Activated CD4-positive, alpha-beta T cell treated with anti-CD3 and anti-CD28 coated beads, Interleukin-2, amount 50 U/mL, for 1 hour (primary cell): ENCODE results near the gene VWA5B1.

Experiments used
- DNase-seq: peaks from one replicate; pipeline ENCODE4 v3.0.0-alpha.2; 2020

VWA5B1 gene

DNA sequence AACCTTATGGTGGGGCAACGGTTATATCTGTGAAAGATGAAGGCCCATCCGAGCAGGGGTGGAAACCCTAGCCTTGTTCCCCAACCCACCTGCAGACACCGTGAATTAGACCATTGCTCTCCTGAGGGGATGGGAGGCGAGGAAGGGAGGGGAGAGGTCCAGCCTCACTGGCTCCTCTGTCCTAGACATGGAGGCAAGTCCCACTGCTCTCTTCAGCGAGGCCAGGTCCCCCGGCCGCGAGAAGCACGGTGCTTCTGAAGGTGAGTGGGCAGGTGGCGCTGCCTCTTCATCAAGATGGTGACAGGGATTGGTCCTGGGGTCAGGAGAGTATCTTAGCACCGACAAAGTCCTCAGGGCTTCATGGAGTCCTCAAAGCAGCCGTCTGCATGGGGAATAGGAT is 59.3 kb downstream of the VWA5B1 start:
- DNase-seq: no peak

GRCh38 chr1:20350421-20350820 is 59.7 kb downstream of the VWA5B1 start:
- DNase-seq: no peak

DNA sequence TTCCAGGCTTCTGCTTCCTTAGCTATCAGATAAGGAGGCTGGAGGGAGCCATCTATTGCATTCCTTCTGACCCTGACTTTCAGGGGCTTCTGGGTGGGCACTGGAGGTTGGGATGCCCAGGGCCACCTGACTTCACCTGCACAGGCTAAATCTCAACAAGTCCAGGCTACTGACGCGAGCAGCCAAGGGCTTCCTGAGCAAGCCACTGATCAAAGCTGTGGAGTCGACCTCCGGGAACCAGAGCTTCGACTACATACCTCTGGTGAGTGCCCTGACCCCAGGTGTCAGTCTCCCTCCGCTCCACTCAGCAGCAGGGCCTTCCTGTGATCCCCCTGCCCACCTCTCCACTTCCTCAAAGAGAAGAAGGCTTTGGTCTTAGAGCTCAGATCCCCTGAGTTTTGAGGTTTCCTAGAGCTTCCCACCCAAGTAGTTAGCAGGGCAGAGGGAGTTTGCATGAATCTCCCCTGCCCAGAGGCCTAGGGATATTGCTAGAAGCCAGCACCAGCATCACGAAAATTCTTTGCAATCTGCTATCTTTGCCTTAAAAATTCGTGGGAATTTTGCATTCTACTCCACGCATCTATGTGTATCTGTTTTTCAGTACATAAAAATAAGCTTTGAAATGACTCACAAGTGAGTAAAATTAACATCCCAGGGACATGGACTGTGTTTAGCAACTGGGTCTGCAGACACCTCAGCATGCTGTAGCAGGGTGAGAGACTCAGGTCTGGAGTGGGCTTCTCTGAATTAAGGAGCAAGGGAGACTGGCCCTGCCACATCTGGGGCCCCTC is 61.4 kb downstream of the VWA5B1 start:
- no peak for DNase-seq

- no peak for DNase-seq
These were observed 63.2 kb downstream of the VWA5B1 start for GRCh38 chr1:20353836-20354235.

- no peak for DNase-seq
These were observed 63.9 kb downstream of the VWA5B1 start for GRCh38 chr1:20354610-20355009.

DNA sequence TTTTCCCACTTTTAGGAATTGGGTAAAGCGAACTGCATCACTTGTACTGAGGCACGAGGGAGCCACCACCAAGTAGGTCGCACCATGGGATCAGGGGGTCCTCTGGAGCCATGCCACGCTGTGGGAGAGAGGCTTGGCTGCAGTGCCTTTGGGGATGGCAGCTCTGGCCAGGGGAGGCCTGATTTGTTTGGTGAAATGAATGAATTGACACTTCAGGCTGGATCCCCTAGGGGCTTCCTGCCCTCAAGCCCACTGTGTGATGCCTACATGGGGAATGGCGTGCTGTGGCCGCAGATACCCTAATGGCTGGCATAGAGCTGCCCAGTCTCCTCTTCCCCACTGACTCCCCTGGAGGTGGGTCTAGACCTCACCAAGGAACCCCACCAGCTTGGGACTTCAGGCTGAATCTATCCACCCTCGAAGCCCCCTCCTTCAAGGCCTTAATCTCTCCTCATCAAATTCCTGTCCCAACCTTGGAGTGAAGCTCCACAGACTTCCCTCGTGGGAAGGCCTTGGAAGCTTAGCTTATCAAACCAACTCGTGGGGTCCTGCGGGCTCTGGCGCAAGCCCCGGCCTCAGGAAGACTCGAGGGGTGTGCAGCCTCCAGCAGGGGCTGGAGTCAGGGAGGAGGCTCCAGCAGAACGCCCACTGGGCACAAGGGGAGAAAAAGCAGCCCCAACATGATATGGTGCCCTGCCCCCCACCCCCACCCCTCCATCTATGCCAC is 64.6 kb downstream of the VWA5B1 start:
- DNase-seq: no peak

DNA sequence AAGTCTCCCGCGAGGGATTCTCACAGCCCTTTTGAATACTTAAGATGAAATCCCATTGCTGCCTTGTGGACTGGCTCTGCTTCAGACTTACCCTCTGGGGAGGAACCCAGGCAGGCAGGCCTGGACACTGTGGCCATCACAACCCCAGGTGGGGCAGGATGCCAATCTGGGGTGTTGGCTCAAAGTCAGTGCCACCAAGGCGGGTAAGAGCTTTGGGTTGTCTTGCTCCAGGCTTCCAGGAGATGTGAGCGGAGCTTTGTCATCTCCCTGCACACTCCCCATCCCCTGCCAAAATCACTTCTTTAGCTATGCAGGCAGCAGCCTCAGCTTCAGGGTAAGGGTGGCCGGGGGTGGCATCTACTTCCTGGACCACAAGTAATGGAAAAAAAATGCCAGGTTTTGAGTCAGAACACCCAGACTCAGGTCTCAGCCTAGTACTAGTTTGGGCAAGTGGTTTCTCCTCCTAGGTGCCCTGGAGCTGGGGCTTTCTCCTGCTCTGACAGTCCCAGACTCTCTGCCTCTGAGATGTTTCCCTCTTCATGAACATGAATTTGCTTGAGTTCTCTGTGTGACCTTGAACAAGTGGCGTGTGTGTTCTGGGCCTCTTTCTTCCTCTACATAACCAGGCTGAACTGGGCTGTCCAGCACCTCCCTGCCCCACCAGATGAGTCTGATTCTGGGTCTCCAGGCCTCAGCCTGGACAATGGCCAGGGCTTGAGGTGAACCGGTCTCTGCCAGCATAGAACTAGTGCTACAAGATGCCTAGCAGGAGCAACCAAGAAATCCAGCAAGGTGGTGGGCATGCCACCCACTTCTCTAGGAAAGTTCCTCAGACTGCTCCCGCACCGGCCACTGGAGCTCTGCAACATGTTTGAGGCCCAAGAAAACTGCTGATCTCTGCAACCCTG is 65.4 kb downstream of the VWA5B1 start:
- DNase-seq: no peak

DNA sequence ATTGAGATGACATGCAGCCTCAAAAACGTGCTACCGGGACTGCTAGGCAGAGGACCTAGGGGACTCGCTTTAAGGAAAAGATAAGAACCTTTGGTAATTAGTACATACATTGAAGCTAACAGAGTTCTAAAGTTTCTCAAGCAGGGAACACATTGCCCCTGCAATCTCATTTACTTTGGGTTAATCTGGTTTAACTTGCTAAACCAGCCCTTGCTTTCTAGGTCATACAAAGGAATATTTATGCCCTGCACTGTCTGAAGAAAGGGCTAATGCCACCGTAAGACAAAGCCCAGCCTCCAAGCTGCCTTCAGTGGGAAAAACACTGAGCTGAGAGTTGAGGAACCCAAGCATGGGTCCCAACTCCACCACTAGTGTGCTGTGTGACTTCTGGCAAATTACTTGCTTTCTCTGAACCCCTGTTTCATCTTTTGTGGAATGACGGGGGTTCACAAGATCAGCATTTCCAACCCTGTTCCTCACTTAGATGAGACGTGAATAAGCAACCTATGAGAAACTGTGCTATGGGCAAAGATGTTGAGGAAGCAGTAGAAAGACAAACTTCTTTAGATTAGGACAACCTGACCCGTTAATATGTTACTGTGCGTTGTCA is 66.3 kb downstream of the VWA5B1 start:
- DNase-seq: no peak

GRCh38 chr1:20357796-20358195 is 67.1 kb downstream of the VWA5B1 start:
- no peak for DNase-seq

DNA sequence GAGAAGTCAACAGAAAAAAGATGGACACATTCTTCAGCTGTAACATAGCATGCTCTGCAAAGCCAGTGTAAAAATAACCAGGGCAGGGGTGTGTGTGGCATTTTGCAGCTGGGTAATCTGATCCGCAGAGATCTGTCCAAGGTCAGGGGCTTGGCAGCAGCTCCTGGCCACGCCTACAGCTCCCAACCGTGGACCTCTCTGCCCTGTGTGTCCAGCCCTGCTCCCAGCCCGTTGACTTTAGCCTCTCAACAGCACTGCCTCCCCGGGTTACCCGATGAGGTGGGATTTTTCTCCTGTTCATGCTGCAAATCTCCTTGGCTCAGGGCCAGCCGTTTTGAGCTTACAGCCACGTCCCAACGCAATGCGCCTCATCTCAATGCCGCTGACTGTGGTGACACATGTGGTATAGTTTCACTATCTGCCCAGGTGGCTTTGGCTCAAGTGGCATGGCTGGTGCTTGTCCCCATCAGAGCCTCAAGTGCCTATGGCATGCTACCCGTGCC is 68.1 kb downstream of the VWA5B1 start:
- DNase-seq: no peak

GRCh38 chr1:20359451-20360330 is 69.0 kb downstream of the VWA5B1 start:
- no peak for DNase-seq

- no peak for DNase-seq
These were observed 70.7 kb downstream of the VWA5B1 start for GRCh38 chr1:20361401-20361800.

GRCh38 chr1:20361805-20362381 is 71.2 kb downstream of the VWA5B1 start:
- DNase-seq: peak; percentile 17

GRCh38 chr1:20362856-20363255 is 72.2 kb downstream of the VWA5B1 start:
- DNase-seq: no peak

DNA sequence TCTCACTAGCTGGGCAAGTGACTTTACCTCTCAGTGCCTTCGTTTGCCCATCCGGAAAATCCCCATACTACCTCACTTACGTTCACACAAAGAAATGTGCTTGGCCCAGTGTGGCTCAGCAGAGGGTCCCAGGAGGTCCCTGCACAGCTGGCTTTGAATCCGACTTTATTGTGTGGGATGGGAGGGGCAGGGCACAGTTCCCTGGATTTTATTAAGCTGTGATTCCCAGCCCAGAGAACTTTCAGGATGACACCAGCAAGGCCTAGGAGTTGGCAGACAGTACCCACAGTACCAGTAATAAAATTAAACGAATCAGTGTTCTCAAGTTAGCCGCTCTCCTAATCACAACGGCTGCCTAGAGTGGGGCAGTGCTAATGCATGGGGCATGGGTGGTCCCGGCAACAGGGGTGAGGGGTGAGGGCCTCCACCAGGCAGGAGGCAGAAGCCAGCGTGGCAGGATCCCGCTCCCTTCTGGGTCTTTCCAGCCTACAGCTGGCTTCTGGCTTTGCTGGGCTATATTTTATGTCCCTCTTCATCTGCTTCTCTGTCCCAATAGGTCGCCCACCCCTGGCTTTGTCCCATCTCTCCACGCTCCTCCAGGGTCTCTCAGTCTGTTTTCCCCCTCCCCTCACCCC is 74.9 kb downstream of the VWA5B1 start:
- no peak for DNase-seq

GRCh38 chr1:20366056-20366462 is 75.4 kb downstream of the VWA5B1 start:
- no peak for DNase-seq

GRCh38 chr1:20366463-20367115 is 75.9 kb downstream of the VWA5B1 start:
- DNase-seq: no peak

DNA sequence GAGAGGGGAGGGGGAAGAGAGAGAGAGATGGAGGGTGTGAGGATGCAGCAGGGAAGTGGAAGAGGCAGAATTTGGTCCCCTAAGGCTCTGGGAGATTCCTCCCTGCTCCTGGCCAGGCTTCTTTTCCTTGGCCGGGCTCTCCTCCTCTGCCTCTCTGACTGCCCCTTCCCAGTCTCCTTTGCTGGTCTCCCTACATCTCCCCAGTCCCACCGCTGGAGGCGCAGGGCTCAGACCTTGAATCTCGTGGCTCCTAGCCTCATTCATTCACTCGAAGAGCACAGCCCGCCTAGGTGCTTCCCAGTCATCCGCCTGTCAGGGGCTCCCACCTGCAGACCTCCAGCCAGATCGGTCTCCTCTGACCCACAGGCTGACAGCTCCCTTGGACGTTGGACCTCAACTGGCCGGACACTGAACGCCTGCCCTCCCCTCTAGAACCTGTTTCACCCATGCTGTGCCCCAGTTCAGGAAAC is 76.5 kb downstream of the VWA5B1 start:
- no peak for DNase-seq

DNA sequence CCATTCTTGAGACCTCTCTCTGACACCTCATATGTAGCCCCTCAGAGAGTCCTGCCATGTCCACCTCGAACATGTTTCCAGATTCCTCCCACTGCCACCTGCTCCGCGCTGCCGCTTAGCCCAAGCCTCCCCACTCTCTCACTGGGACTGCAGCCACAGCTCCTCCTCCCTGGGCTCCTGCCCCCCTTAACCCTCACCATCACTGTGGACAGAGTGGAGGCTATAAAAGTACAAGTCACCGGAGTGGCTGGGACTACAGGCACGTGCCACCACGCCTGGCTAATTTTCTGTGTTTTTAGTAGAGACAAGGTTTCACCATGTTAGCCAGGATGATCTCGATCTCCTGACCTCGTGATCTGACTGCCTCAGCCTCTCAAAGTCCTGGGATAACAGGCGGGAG is 77.0 kb downstream of the VWA5B1 start:
- DNase-seq: no peak

DNA sequence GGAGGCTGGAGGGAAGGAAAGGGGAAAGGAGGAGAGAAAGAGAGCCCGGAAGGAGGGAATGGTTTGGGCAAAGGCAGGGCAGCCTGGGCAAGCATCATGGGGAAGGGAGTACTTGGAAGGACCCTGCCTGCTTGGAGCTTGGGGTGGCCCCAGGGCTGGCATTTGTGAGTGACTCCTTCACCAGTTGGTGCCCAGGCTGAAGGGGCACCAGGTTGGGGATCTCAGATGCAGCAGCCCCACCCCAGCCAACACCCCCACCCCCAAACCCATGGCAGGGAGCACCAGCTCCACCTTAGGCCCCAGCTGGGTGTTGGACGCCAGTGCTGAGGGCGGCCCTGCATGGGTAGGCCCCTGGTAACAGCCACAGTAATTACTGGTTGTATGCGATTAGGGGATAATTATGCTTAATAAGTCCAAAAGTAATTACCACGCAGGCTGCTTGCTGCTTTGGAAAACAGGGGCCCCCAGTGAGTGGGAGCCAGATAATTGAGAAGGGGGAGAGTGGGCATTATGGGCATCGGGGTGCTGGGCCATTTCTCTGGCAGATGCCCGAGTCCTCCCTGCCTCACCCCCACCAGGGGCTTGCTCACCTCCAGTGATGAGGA is 78.3 kb downstream of the VWA5B1 start:
- DNase-seq: no peak
